ENCODE measurements around the gene SPN. TPM values are rescaled to one million over a fixed set of nuclear protein-coding genes. Genes with fewer than 3 reads are reported as not detected.
"Not testable (repeated sequence)": the region's sequence is repeated elsewhere in the genome, so short reads cannot be mapped to it uniquely, and the experiment has no call there.

SPN gene
- total RNA-seq, 2 experiments from 2014 or later = 110 to 119 TPM

DNA sequence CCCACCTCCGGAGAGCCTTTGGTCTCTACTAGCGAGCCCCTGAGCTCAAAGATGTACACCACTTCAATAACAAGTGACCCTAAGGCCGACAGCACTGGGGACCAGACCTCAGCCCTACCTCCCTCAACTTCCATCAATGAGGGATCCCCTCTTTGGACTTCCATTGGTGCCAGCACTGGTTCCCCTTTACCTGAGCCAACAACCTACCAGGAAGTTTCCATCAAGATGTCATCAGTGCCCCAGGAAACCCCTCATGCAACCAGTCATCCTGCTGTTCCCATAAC, 702 bp downstream of the SPN start:
- Mint-ChIP-seq H3K4me3 (peak overlapping the region; percentile 93), H3K36me3 (ENCODE audit: low read depth) (peaks cover 48% of the 10 kb centered on the region), H3K27me3 (no peaks in the 10 kb centered on the region), H3K27ac (peak overlapping the region; percentile 95), H3K9me3 (no peaks in the 10 kb centered on the region), H3K4me1 (ENCODE audit: low read depth) (peaks cover 48% of the 10 kb centered on the region)
- ChIA-PET POLR2A (interaction anchor here (0.7 to 1.6 kb wide), 6 partner anchors 10 to 401 kb away, joined by 3 to 6 read pairs (median 4); partner anchors contain the start of gene ALDOA), CTCF (interaction anchor here (1.1 to 2.3 kb wide), 2 partner anchors 16 to 22 kb away, joined by 3 to 5 read pairs; no protein-coding TSS in a partner anchor)
- ATAC-seq = no peak
- TF ChIP-seq, protein P1, sequence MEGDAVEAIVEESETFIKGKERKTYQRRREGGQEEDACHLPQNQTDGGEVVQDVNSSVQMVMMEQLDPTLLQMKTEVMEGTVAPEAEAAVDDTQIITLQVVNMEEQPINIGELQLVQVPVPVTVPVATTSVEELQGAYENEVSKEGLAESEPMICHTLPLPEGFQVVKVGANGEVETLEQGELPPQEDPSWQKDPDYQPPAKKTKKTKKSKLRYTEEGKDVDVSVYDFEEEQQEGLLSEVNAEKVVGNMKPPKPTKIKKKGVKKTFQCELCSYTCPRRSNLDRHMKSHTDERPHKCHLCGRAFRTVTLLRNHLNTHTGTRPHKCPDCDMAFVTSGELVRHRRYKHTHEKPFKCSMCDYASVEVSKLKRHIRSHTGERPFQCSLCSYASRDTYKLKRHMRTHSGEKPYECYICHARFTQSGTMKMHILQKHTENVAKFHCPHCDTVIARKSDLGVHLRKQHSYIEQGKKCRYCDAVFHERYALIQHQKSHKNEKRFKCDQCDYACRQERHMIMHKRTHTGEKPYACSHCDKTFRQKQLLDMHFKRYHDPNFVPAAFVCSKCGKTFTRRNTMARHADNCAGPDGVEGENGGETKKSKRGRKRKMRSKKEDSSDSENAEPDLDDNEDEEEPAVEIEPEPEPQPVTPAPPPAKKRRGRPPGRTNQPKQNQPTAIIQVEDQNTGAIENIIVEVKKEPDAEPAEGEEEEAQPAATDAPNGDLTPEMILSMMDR (IDR thresholded peaks at IDR 0.05) = no peak
- no peak for DNase-seq
- intact Hi-C loops (cut with micrococcal nuclease) = no loop called here

DNA sequence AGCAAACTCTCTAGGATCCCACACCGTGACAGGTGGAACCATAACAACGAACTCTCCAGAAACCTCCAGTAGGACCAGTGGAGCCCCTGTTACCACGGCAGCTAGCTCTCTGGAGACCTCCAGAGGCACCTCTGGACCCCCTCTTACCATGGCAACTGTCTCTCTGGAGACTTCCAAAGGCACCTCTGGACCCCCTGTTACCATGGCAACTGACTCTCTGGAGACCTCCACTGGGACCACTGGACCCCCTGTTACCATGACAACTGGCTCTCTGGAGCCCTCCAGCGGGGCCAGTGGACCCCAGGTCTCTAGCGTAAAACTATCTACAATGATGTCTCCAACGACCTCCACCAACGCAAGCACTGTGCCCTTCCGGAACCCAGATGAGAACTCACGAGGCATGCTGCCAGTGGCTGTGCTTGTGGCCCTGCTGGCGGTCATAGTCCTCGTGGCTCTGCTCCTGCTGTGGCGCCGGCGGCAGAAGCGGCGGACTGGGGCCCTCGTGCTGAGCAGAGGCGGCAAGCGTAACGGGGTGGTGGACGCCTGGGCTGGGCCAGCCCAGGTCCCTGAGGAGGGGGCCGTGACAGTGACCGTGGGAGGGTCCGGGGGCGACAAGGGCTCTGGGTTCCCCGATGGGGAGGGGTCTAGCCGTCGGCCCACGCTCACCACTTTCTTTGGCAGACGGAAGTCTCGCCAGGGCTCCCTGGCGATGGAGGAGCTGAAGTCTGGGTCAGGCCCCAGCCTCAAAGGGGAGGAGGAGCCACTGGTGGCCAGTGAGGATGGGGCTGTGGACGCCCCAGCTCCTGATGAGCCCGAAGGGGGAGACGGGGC, 1.3 kb downstream of the SPN start:
- TF ChIP-seq, protein P1 (IDR thresholded peaks at IDR 0.05) = peak; percentile 19
- Mint-ChIP-seq H3K36me3 (ENCODE audit: low read depth) (peaks cover 48% of the 10 kb centered on the region), H3K4me3 (peak overlapping the region; percentile 93), H3K4me1 (ENCODE audit: low read depth) (peaks cover 44% of the 10 kb centered on the region), H3K9me3 (no peaks in the 10 kb centered on the region), H3K27me3 (no peaks in the 10 kb centered on the region), H3K27ac (peak overlapping the region; percentile 95)
- ChIA-PET POLR2A (interaction anchor here (0.7 to 3.5 kb wide), 6 partner anchors 9 to 401 kb away, joined by 3 to 10 read pairs (median 3); partner anchors contain the start of genes ALDOA and QPRT), CTCF (interaction anchor here (1.1 to 2.3 kb wide), 4 partner anchors 15 to 151 kb away, joined by 3 to 6 read pairs (median 4); partner anchors contain the start of gene PAGR1)
- intact Hi-C loops (cut with micrococcal nuclease) = no loop called here
- DNase-seq = peak; percentile 78
- ATAC-seq = peak; percentile 38

DNA sequence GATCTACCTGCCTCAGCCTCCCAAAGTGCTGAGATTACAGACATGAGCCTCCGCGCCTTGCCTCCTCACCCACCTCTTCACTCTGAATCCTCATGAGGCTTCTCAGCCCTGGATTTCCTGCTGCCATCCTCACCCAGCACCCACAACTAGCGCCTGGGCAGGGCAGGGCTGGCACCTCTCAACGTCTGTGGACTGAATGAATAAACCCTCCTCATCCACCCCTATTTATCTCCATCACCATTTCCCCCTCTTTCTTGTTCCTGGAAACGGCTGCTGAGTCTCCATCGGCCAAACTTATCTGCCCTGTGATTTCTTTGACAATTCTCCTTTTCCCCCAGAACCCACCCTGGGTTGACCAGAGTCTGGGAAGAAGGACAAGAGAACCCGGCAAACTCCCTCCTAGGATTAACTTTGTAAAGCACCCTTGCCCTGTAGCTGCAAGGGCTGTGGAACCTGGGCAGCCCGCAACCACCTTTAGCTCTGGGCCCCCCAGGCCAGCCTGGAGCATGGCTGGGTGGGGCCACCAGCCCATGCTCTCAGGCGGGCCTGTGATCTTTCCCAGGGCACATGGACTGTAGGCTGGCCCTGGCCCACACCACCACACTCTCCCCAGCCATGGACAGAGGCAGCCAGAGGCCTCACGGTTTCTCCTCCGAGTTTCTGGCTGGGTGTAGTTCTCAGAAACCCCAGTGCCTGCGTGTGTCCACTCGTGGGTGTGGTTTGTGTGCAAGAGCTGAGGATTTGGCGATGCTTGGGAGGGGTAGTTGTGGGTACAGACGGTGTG, 2.4 kb downstream of the SPN start:
- H3K4me1 Mint-ChIP-seq (ENCODE audit: low read depth) = peaks cover 40% of the 10 kb centered on the region
- POLR2A ChIA-PET = interaction anchor here (0.6 to 3.5 kb wide), 10 partner anchors 10 to 462 kb away, joined by 3 to 10 read pairs (median 3); partner anchors contain the start of gene QPRT
- CTCF ChIA-PET = interaction anchor here (1.2 to 2.1 kb wide), 3 partner anchors 26 to 150 kb away, joined by 3 to 6 read pairs (median 5); partner anchors contain the start of gene PAGR1
- no peaks in the 10 kb centered on the region for H3K9me3 Mint-ChIP-seq
- H3K36me3 Mint-ChIP-seq (ENCODE audit: low read depth) = peaks cover 51% of the 10 kb centered on the region
- peak overlapping the region; percentile 95 for H3K27ac Mint-ChIP-seq
- intact Hi-C loops (cut with micrococcal nuclease) = no loop called here
- ATAC-seq (no peak), DNase-seq (peak; percentile 56)
- TF ChIP-seq, protein P1 (IDR thresholded peaks at IDR 0.05) = no peak
- H3K27me3 Mint-ChIP-seq = no peaks in the 10 kb centered on the region
- H3K4me3 Mint-ChIP-seq = peak overlapping the region; percentile 93

DNA sequence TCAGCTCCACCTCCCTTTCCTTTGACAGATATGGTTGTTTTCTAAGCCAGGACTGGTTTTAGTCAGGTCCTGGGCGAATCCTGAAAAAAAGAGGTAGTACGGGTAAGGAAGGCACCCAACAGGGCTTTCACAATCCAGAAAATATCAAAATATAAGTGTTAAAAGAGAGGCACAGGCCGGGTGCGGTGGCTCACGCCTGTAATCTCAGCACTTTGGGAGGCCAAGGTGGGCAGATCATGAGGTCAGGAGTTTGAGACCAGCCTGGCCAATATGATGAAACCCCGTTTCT, 4.2 kb downstream of the SPN start:
- DNase-seq; ATAC-seq; intact Hi-C loops (cut with micrococcal nuclease); H3K27me3 Mint-ChIP-seq; H3K9me3 Mint-ChIP-seq: not testable (repeated sequence)
- ChIA-PET POLR2A (interaction anchor here (0.6 to 3.5 kb wide), 6 partner anchors 12 to 90 kb away, joined by 3 to 10 read pairs (median 3); no protein-coding TSS in a partner anchor), CTCF (interaction anchor here (1.1 kb wide), 1 partner anchor 8 kb away, joined by 4 read pairs; no protein-coding TSS in a partner anchor)
- Mint-ChIP-seq H3K4me3 (peak overlapping the region; percentile 93), H3K27ac (peak overlapping the region; percentile 95), H3K36me3 (ENCODE audit: low read depth) (peaks cover 55% of the 10 kb centered on the region), H3K4me1 (ENCODE audit: low read depth) (peaks cover 30% of the 10 kb centered on the region)

- H3K27ac Mint-ChIP-seq = peak overlapping the region; percentile 4
- CTCF ChIA-PET = interaction anchor here (0.7 to 1.1 kb wide), 2 partner anchors 8 to 33 kb away, joined by 4 read pairs; no protein-coding TSS in a partner anchor
- intact Hi-C loops (cut with micrococcal nuclease) = no loop called here
- no peak overlapping the region for H3K4me3 Mint-ChIP-seq
- no peak for ATAC-seq
- H3K36me3 Mint-ChIP-seq (ENCODE audit: low read depth) = peaks cover 55% of the 10 kb centered on the region
- H3K9me3 Mint-ChIP-seq = no peaks in the 10 kb centered on the region
- no peaks in the 10 kb centered on the region for H3K27me3 Mint-ChIP-seq
- H3K4me1 Mint-ChIP-seq (ENCODE audit: low read depth) = peaks cover 27% of the 10 kb centered on the region
- no peak for DNase-seq
- TF ChIP-seq, protein P1 (IDR thresholded peaks at IDR 0.05) = no peak
- POLR2A ChIA-PET = interaction anchor here (0.6 to 3.5 kb wide), 3 partner anchors 12 to 42 kb away, joined by 3 to 10 read pairs (median 4); no protein-coding TSS in a partner anchor
Measured at GRCh38 chr16:29667755-29668154, 4.7 kb downstream of the SPN start.

Measured in activated CD8-positive, alpha-beta T cell treated with anti-CD3 and anti-CD28 coated beads for 36 hours (primary cell).